ENCODE measurements around the gene PRKAR2A.
A peak's percentile ranks its signal among the peaks of the same experiment; 100 is the strongest.
"Not testable (repeated sequence)": the region's sequence is repeated elsewhere in the genome, so short reads cannot be mapped to it uniquely, and the experiment has no call there.

The PRKAR2A gene

GRCh38 chr3:48819234-48820221 is 28.1 kb downstream of the PRKAR2A start:
- no peaks in the 10 kb centered on the region for H3K9me3 Mint-ChIP-seq
- H3K4me3 Mint-ChIP-seq = no peak overlapping the region
- H3K4me1 Mint-ChIP-seq = peaks cover 14% of the 10 kb centered on the region
- H3K27ac Mint-ChIP-seq = no peak overlapping the region
- no peak for ATAC-seq
- no peaks in the 10 kb centered on the region for H3K27me3 Mint-ChIP-seq
- no peak for DNase-seq
- H3K36me3 Mint-ChIP-seq (ENCODE audit: low read depth) = peaks cover 3% of the 10 kb centered on the region

- H3K9me3 Mint-ChIP-seq = no peaks in the 10 kb centered on the region
- peak overlapping the region; percentile 68 for H3K27ac Mint-ChIP-seq
- H3K4me1 Mint-ChIP-seq = peaks cover 32% of the 10 kb centered on the region
- peaks cover 6% of the 10 kb centered on the region for H3K36me3 Mint-ChIP-seq (ENCODE audit: low read depth)
- ATAC-seq = no peak
- DNase-seq = no peak
- H3K27me3 Mint-ChIP-seq = no peaks in the 10 kb centered on the region
- peak overlapping the region; percentile 58 for H3K4me3 Mint-ChIP-seq
These were observed 36.1 kb downstream of the PRKAR2A start for GRCh38 chr3:48811524-48811923.

GRCh38 chr3:48804930-48805329 is 42.7 kb downstream of the PRKAR2A start:
- H3K4me3 Mint-ChIP-seq = no peak overlapping the region

GRCh38 chr3:48800831-48801230 is 46.8 kb downstream of the PRKAR2A start:
- not testable (repeated sequence) for DNase-seq; H3K36me3 Mint-ChIP-seq (ENCODE audit: low read depth); ATAC-seq; H3K27me3 Mint-ChIP-seq; H3K9me3 Mint-ChIP-seq; H3K4me3 Mint-ChIP-seq; H3K4me1 Mint-ChIP-seq; H3K27ac Mint-ChIP-seq

More at GRCh38 chr3:48804930-48805329, 42.7 kb downstream of the PRKAR2A start:
- Mint-ChIP-seq H3K36me3 (ENCODE audit: low read depth) (peaks cover 3% of the 10 kb centered on the region), H3K27me3 (no peaks in the 10 kb centered on the region), H3K27ac (no peak overlapping the region), H3K4me1 (peaks cover 8% of the 10 kb centered on the region), H3K9me3 (no peaks in the 10 kb centered on the region)
- DNase-seq (no peak), ATAC-seq (no peak)

GRCh38 chr3:48798998-48799397 is 48.7 kb downstream of the PRKAR2A start:
- Mint-ChIP-seq H3K4me1 (no peaks in the 10 kb centered on the region), H3K27ac (no peak overlapping the region), H3K4me3 (no peak overlapping the region), H3K27me3 (no peaks in the 10 kb centered on the region), H3K9me3 (no peaks in the 10 kb centered on the region), H3K36me3 (ENCODE audit: low read depth) (no peaks in the 10 kb centered on the region)
- DNase-seq (no peak), ATAC-seq (no peak)

GRCh38 chr3:48797626-48798025 is 50.0 kb downstream of the PRKAR2A start:
- ATAC-seq (no peak), DNase-seq (no peak)
- Mint-ChIP-seq H3K27me3 (no peaks in the 10 kb centered on the region), H3K36me3 (ENCODE audit: low read depth) (peaks cover 5% of the 10 kb centered on the region), H3K4me1 (no peaks in the 10 kb centered on the region), H3K9me3 (no peaks in the 10 kb centered on the region), H3K4me3 (no peak overlapping the region), H3K27ac (no peak overlapping the region)

GRCh38 chr3:48795997-48796732 is 51.5 kb downstream of the PRKAR2A start:
- H3K36me3 Mint-ChIP-seq (ENCODE audit: low read depth) = peaks cover 5% of the 10 kb centered on the region
- no peak overlapping the region for H3K27ac Mint-ChIP-seq
- H3K4me1 Mint-ChIP-seq = no peaks in the 10 kb centered on the region
- DNase-seq (no peak), ATAC-seq (no peak)
- H3K4me3 Mint-ChIP-seq = no peak overlapping the region
- no peaks in the 10 kb centered on the region for H3K9me3 Mint-ChIP-seq
- H3K27me3 Mint-ChIP-seq = no peaks in the 10 kb centered on the region

GRCh38 chr3:48793484-48793883 is 54.2 kb downstream of the PRKAR2A start:
- Mint-ChIP-seq H3K4me1 (peaks cover 11% of the 10 kb centered on the region), H3K36me3 (ENCODE audit: low read depth) (peaks cover 15% of the 10 kb centered on the region)
- not testable (repeated sequence) for H3K9me3 Mint-ChIP-seq, H3K27ac Mint-ChIP-seq, H3K27me3 Mint-ChIP-seq, ATAC-seq, DNase-seq, H3K4me3 Mint-ChIP-seq

- no peaks in the 10 kb centered on the region for H3K27me3 Mint-ChIP-seq
- ATAC-seq (no peak), DNase-seq (no peak)
- H3K9me3 Mint-ChIP-seq = no peaks in the 10 kb centered on the region
- peaks cover 12% of the 10 kb centered on the region for H3K4me1 Mint-ChIP-seq
- no peak overlapping the region for H3K27ac Mint-ChIP-seq
- no peak overlapping the region for H3K4me3 Mint-ChIP-seq
- peaks cover 17% of the 10 kb centered on the region for H3K36me3 Mint-ChIP-seq (ENCODE audit: low read depth)
These were observed 58.0 kb downstream of the PRKAR2A start for GRCh38 chr3:48789665-48790064.

GRCh38 chr3:48788544-48789162 is 59.0 kb downstream of the PRKAR2A start:
- DNase-seq (no peak), ATAC-seq (no peak)
- Mint-ChIP-seq H3K9me3 (no peaks in the 10 kb centered on the region), H3K27ac (peak overlapping the region; percentile 73), H3K36me3 (ENCODE audit: low read depth) (peaks cover 15% of the 10 kb centered on the region), H3K4me3 (no peak overlapping the region), H3K27me3 (no peaks in the 10 kb centered on the region), H3K4me1 (peaks cover 12% of the 10 kb centered on the region)

- ATAC-seq (no peak), DNase-seq (no peak)
- H3K9me3 Mint-ChIP-seq = no peaks in the 10 kb centered on the region
- H3K27ac Mint-ChIP-seq = no peak overlapping the region
- no peak overlapping the region for H3K4me3 Mint-ChIP-seq
- peaks cover 10% of the 10 kb centered on the region for H3K36me3 Mint-ChIP-seq (ENCODE audit: low read depth)
- no peaks in the 10 kb centered on the region for H3K27me3 Mint-ChIP-seq
- H3K4me1 Mint-ChIP-seq = peaks cover 8% of the 10 kb centered on the region
These were observed 63.1 kb downstream of the PRKAR2A start for GRCh38 chr3:48784426-48785120.

- H3K36me3 Mint-ChIP-seq (ENCODE audit: low read depth) = peaks cover 6% of the 10 kb centered on the region
- DNase-seq (no peak), ATAC-seq (no peak)
- no peaks in the 10 kb centered on the region for H3K4me1 Mint-ChIP-seq
- H3K4me3 Mint-ChIP-seq = no peak overlapping the region
- no peak overlapping the region for H3K27ac Mint-ChIP-seq
- H3K27me3 Mint-ChIP-seq = no peaks in the 10 kb centered on the region
- no peaks in the 10 kb centered on the region for H3K9me3 Mint-ChIP-seq
These were observed 64.4 kb downstream of the PRKAR2A start for GRCh38 chr3:48783304-48783703.

- no peaks in the 10 kb centered on the region for H3K9me3 Mint-ChIP-seq
These were observed 65.6 kb downstream of the PRKAR2A start for GRCh38 chr3:48782046-48782445.

GRCh38 chr3:48778565-48778964 is 69.1 kb downstream of the PRKAR2A start:
- H3K4me3 Mint-ChIP-seq; H3K9me3 Mint-ChIP-seq; H3K27me3 Mint-ChIP-seq; H3K36me3 Mint-ChIP-seq (ENCODE audit: low read depth); H3K27ac Mint-ChIP-seq; ATAC-seq; H3K4me1 Mint-ChIP-seq; DNase-seq: not testable (repeated sequence)

More at GRCh38 chr3:48782046-48782445, 65.6 kb downstream of the PRKAR2A start:
- Mint-ChIP-seq H3K27ac (no peak overlapping the region), H3K4me3 (no peak overlapping the region), H3K4me1 (no peaks in the 10 kb centered on the region), H3K27me3 (no peaks in the 10 kb centered on the region), H3K36me3 (ENCODE audit: low read depth) (peaks cover 6% of the 10 kb centered on the region)
- ATAC-seq = no peak
- no peak for DNase-seq

Measured in activated naive CD8-positive, alpha-beta T cell treated with anti-CD3 and anti-CD28 coated beads, Interleukin-2, amount 50 U/mL, for 24 hours (primary cell).